SK-N-SH treated with all-trans-retinoic acid at 6 μM for 48 hours (cell line): ENCODE data around the gene DGKI.

Experiments used
- ATAC-seq: fragments of 200-7000 bp; cut with Tn5 transposase; 3 replicates; pipeline ENCODE4 v1.9.1; 2020; ENCODE audit warnings: mild to moderate bottlenecking, moderate library complexity
- BACH2 ChIP-seq: fragments of 250-450 bp; sonication (Bioruptor Pico); IDR thresholded peaks from 2 replicates; pipeline ENCODE4 v1.9.0; 2021; ENCODE audit warnings: mild to moderate bottlenecking, borderline replicate concordance
- CSDC2 ChIP-seq: fragments of 250-450 bp; sonication (Bioruptor Pico); IDR thresholded peaks from 2 replicates; pipeline ENCODE4 v1.5.0; 2020; ENCODE audit warnings: mild to moderate bottlenecking, moderate library complexity
- ISL1 ChIP-seq: fragments of 250-450 bp; sonication (Bioruptor Pico); IDR thresholded peaks from 2 replicates; pipeline ENCODE4 v2.1.2; 2022; ENCODE audit warnings: mild to moderate bottlenecking, moderate library complexity
- OSR1 ChIP-seq: fragments of 250-450 bp; sonication (Bioruptor Pico); IDR thresholded peaks from 2 replicates; pipeline ENCODE4 v1.8.0; 2022; ENCODE audit warnings: moderate library complexity, mild to moderate bottlenecking, inconsistent platforms
- POU6F1 ChIP-seq: fragments of 250-450 bp; sonication (Bioruptor Pico); IDR thresholded peaks from 2 replicates; pipeline ENCODE4 v1.8.0; 2021; ENCODE audit warnings: low read depth, mild to moderate bottlenecking, moderate library complexity, borderline replicate concordance
- PPARA ChIP-seq: fragments of 250-450 bp; sonication (Bioruptor Pico); IDR thresholded peaks from 2 replicates; pipeline ENCODE4 v1.5.0; 2020; ENCODE audit warnings: mild to moderate bottlenecking, borderline replicate concordance
- RARB ChIP-seq: fragments of 250-450 bp; sonication (Bioruptor Pico); IDR thresholded peaks from 2 replicates; pipeline ENCODE4 v1.8.0; 2021; ENCODE audit warnings: mild to moderate bottlenecking, moderate library complexity
- TCF4 ChIP-seq: fragments of 250-450 bp; sonication (Bioruptor Pico); IDR thresholded peaks from 2 replicates; pipeline ENCODE4 v1.8.0; 2021; ENCODE audit warnings: mild to moderate bottlenecking, moderate library complexity, borderline replicate concordance
- TOX ChIP-seq: fragments of 250-450 bp; sonication (Bioruptor Pico); IDR thresholded peaks from 2 replicates; pipeline ENCODE4 v1.8.0; 2021; ENCODE audit warnings: mild to moderate bottlenecking, moderate library complexity, borderline replicate concordance
- TSHZ2 ChIP-seq: fragments of 250-450 bp; sonication (Bioruptor Pico); IDR thresholded peaks from 2 replicates; pipeline ENCODE4 v1.5.0; 2020; ENCODE audit warnings: mild to moderate bottlenecking, moderate library complexity
- ZC3H10 ChIP-seq: fragments of 250-450 bp; sonication (Bioruptor Pico); IDR thresholded peaks from 2 replicates; pipeline ENCODE4 v1.5.1; 2021; ENCODE audit warnings: mild to moderate bottlenecking, moderate library complexity
- ZFP3 ChIP-seq: fragments of 250-450 bp; sonication (Bioruptor Pico); IDR thresholded peaks from 2 replicates; pipeline ENCODE4 v1.5.0; 2020; ENCODE audit warnings: mild to moderate bottlenecking, moderate library complexity
- ZFP30 ChIP-seq: fragments of 450-650 bp; formaldehyde crosslinking; IDR thresholded peaks from 2 replicates; pipeline ENCODE4 v1.5.0; 2022; ENCODE audit warnings: mild to moderate bottlenecking, moderate library complexity
- TF ChIP-seq, protein P1 (sequence below): fragments of 250-450 bp; sonication (Bioruptor Pico); IDR thresholded peaks from 2 replicates; pipeline ENCODE4 v1.5.1; 2020; ENCODE audit warnings: low read depth, mild to moderate bottlenecking, moderate library complexity
- TF ChIP-seq, protein P2 (sequence below): fragments of 250-450 bp; sonication (Bioruptor Pico); IDR thresholded peaks from 2 replicates; pipeline ENCODE4 v1.5.1; 2021; ENCODE audit warnings: mild to moderate bottlenecking, moderate library complexity

Gene DGKI

GRCh38 chr7:137839903-137840779, 6.6 kb downstream of the DGKI start:
- TF ChIP-seq TCF4 (CRISPR knock-in tag), result no peak
- no peak for TF ChIP-seq PPARA (CRISPR knock-in tag)
- TF ChIP-seq ZFP3 (CRISPR knock-in tag), result no peak
- no peak for TF ChIP-seq CSDC2
- no peak for ATAC-seq

- TF ChIP-seq OSR1 (CRISPR knock-in tag) (no peak), TOX (CRISPR knock-in tag) (no peak), PPARA (CRISPR knock-in tag) (no peak), TSHZ2 (CRISPR knock-in tag) (no peak), BACH2 (CRISPR knock-in tag) (no peak)
- no peak for ATAC-seq
Measured at GRCh38 chr7:137838706-137839315, 8.0 kb downstream of the DGKI start.

DNA sequence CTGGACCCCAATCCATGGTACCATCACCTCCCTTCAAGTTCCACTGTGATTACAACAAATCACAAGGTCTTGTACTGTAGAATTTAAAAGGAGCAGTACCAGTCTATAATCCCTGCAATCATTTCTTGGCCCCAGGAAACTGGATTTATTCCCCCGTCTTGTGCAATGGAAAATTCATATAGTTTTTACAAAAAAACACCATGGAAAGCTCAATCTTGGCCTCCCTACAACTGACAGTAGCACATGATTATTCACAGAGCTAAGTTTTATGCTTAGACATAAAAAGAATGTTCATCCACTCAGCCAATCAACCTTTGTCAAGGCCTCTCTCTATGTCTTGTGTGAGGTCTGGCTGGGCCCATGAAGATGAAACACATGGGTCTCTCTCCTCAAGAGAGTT, 10.2 kb downstream of the DGKI start:
- ATAC-seq, result no peak
- TF ChIP-seq POU6F1 (CRISPR knock-in tag) (no peak), ISL1 (CRISPR knock-in tag) (no peak), BACH2 (CRISPR knock-in tag) (no peak), ZC3H10 (CRISPR knock-in tag) (no peak)
- TF ChIP-seq, protein P1, sequence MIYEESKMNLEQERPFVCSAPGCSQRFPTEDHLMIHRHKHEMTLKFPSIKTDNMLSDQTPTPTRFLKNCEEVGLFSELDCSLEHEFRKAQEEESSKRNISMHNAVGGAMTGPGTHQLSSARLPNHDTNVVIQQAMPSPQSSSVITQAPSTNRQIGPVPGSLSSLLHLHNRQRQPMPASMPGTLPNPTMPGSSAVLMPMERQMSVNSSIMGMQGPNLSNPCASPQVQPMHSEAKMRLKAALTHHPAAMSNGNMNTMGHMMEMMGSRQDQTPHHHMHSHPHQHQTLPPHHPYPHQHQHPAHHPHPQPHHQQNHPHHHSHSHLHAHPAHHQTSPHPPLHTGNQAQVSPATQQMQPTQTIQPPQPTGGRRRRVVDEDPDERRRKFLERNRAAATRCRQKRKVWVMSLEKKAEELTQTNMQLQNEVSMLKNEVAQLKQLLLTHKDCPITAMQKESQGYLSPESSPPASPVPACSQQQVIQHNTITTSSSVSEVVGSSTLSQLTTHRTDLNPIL (CRISPR knock-in tag), result no peak

- TF ChIP-seq TOX (CRISPR knock-in tag) (no peak), ISL1 (CRISPR knock-in tag) (no peak), ZFP30 (CRISPR knock-in tag) (no peak), RARB (CRISPR knock-in tag) (no peak), BACH2 (CRISPR knock-in tag) (no peak), TSHZ2 (CRISPR knock-in tag) (no peak)
- TF ChIP-seq, protein P2, sequence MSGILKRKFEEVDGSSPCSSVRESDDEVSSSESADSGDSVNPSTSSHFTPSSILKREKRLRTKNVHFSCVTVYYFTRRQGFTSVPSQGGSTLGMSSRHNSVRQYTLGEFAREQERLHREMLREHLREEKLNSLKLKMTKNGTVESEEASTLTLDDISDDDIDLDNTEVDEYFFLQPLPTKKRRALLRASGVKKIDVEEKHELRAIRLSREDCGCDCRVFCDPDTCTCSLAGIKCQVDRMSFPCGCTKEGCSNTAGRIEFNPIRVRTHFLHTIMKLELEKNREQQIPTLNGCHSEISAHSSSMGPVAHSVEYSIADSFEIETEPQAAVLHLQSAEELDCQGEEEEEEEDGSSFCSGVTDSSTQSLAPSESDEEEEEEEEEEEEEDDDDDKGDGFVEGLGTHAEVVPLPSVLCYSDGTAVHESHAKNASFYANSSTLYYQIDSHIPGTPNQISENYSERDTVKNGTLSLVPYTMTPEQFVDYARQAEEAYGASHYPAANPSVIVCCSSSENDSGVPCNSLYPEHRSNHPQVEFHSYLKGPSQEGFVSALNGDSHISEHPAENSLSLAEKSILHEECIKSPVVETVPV (CRISPR knock-in tag), result no peak
- TF ChIP-seq, protein P1 (CRISPR knock-in tag), result no peak
- ATAC-seq, result no peak
Measured at GRCh38 chr7:137836113-137836509, 10.7 kb downstream of the DGKI start.
